Erythroblast (primary cell): ENCODE measurements around the gene RAD51B.

ENCODE experiments used
- GATA1 ChIP-seq: IDR thresholded peaks from 2 replicates; pipeline ENCODE4 v1.6.1; 2011; ENCODE audit warnings: low read depth, mild to moderate bottlenecking, control low read depth, low read length, moderate library complexity
- POLR2A ChIP-seq: IDR thresholded peaks from 2 replicates; pipeline ENCODE4 v1.6.1; 2011; ENCODE audit warnings: mild to moderate bottlenecking, low read length

DNA sequence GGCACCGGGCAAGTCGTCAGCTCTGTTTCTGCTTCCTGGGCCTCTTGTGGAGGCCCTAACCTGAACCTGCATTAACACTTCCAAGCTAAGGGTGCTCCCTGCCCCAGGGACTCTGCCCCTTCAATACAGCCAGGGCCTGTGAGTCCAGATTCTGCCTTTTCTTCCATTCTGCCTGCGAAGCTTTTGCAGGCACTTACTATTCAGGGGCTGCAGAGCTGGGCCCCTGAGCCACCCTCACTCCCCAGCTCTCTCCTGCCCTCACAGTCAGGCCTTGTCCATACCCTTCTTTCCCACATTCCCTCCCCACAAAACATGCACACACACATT lies 872.2 kb downstream of the RAD51B start:
- TF ChIP-seq POLR2A (no peak), GATA1 (no peak)
